GM23338 (cell line): ENCODE results near the gene PKD1L1.

Source experiments
- CTCF ChIP-seq, 2 experiments: fragments of 200-600 bp in 1 of 2; sonication (generic) in 1 of 2; conservative IDR thresholded peaks; 2 replicates each; pipeline versions ENCODE4 v1.5.1 to v1.6.1; 2016 to 2017; ENCODE audit warnings: antibody characterized with exemption in 2 of 2, low read depth in 2 of 2, mild to moderate bottlenecking in 2 of 2, moderate library complexity in 1 of 2
- EZH2 ChIP-seq: fragments of 200-600 bp; sonication (generic); IDR thresholded peaks from one replicate; pipeline ENCODE4 v1.8.0; 2017; ENCODE audit warnings: antibody characterized with exemption, mild to moderate bottlenecking, low read depth; ENCODE audit not compliant: unreplicated experiment

GRCh38 chr7:47895026-47895425 lies 53.2 kb downstream of the PKD1L1 start:
- no peak for TF ChIP-seq CTCF (conservative IDR thresholded peaks at IDR 0.05; ENCODE audit: low read depth in 2 of 2)
- TF ChIP-seq EZH2 = no peak
